SK-N-MC (cell line): ENCODE measurements around the gene MPPED2.

Experiments used
- EZH2 ChIP-seq: fragments of 200-600 bp; sonication (generic); IDR thresholded peaks from one replicate; pipeline ENCODE4 v1.6.1; 2017; ENCODE audit warnings: antibody characterized with exemption
- FOXP2 ChIP-seq: optimal IDR thresholded peaks from 2 replicates; pipeline ENCODE3; 2011; ENCODE audit warnings: mild to moderate bottlenecking, moderate library complexity; ENCODE audit not compliant: insufficient read depth; ENCODE audit errors: extremely low read length, control extremely low read depth
- POLR2AphosphoS5 ChIP-seq: IDR thresholded peaks from 2 replicates; pipeline ENCODE4 v1.6.1; 2012; ENCODE audit warnings: mild to moderate bottlenecking, low read depth, low read length, borderline replicate concordance

DNA sequence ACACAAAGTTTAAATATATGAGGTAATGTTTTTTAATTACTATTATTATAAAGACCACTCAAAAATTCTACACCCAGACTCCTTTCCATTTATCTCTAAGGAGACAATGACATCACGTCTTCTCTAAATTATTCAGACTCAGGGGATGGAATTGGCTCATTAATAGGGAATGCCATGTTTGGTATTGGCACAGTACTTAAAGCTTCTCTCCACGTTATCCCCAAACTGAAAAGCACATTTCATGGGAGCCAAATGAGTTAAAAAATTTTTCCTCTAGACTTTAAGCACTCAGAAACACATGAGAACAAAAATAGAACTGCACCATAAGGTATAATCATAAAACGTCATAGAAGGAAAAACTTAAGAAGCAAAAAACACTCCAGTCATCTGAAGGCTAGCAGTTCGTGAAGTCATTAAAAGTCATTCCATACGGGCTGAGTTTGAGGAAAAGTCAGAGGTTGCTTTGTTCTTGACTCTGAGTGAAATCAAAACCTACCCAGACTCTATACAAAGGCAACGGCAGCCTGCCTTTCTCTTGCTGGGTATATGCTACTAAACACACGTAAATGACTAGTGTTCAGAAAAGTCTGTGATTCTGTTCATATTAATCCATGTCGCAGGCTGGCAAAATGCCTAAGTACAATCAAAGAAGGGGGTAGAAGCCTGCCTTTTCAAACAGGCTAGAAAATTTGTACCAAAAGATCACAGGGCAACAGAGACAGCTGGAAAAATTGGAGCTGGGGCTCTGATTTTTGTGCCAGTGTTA is 8.7 kb upstream of the MPPED2 start:
- no peak for TF ChIP-seq POLR2AphosphoS5
- TF ChIP-seq EZH2, result no peak
- TF ChIP-seq FOXP2, result no peak
